Chondrocyte (in vitro differentiated cells): ENCODE data around the gene MLN. TPM values are rescaled to one million over a fixed set of nuclear protein-coding genes. Genes with fewer than 3 reads are reported as not detected.
A peak's percentile ranks its signal among the peaks of the same experiment; 100 is the strongest.

Experiments
- DNase-seq: peaks from one replicate; pipeline ENCODE4 v3.0.0; 2021; ENCODE audit warnings: mixed read lengths, low spot score
- H3K27ac Mint-ChIP-seq: one replicate; pipeline ENCODE4 v1.8.0; 2021; ENCODE audit warnings: mild to moderate bottlenecking, moderate library complexity, mixed read lengths; ENCODE audit not compliant: unreplicated experiment
- H3K27me3 Mint-ChIP-seq: 2 replicates; pipeline ENCODE4 v1.8.0; 2021; ENCODE audit warnings: low read depth, mixed read lengths
- H3K36me3 Mint-ChIP-seq: 2 replicates; pipeline ENCODE4 v1.8.0; 2021; ENCODE audit warnings: low read depth, mixed read lengths
- H3K4me1 Mint-ChIP-seq: 2 replicates; pipeline ENCODE4 v1.8.0; 2021; ENCODE audit warnings: low read depth, mild to moderate bottlenecking, mixed read lengths
- H3K4me3 Mint-ChIP-seq: one replicate; pipeline ENCODE4 v1.8.0; 2021; ENCODE audit warnings: mild to moderate bottlenecking, moderate library complexity, mixed read lengths; ENCODE audit not compliant: unreplicated experiment
- H3K9me3 Mint-ChIP-seq: 2 replicates; pipeline ENCODE4 v1.8.0; 2021; ENCODE audit warnings: low read depth, mixed read lengths
- CTCF ChIP-seq: fragments of 200-600 bp; sonication (generic); IDR thresholded peaks from 2 replicates; pipeline ENCODE4 v1.5.0; 2021; ENCODE audit warnings: antibody characterized with exemption, mild to moderate bottlenecking, moderate library complexity
- total RNA-seq: library from RNA; stranded (reverse); gene quantifications from 3 replicates; pipeline ENCODE4 v1.2.1, GENCODE V29; 2021

MLN gene
- total RNA-seq, 1 donor from 2014 or later: not detected

- Mint-ChIP-seq H3K9me3 (no peaks in the 10 kb centered on the region), H3K4me3 (no peak overlapping the region), H3K4me1 (peaks cover 13% of the 10 kb centered on the region), H3K27ac (no peak overlapping the region), H3K36me3 (no peaks in the 10 kb centered on the region), H3K27me3 (peaks cover 21% of the 10 kb centered on the region)
- peak; percentile 42 for DNase-seq
- TF ChIP-seq CTCF: no peak
These were observed 20.0 kb upstream of the MLN start for GRCh38 chr6:33823806-33824205.

DNA sequence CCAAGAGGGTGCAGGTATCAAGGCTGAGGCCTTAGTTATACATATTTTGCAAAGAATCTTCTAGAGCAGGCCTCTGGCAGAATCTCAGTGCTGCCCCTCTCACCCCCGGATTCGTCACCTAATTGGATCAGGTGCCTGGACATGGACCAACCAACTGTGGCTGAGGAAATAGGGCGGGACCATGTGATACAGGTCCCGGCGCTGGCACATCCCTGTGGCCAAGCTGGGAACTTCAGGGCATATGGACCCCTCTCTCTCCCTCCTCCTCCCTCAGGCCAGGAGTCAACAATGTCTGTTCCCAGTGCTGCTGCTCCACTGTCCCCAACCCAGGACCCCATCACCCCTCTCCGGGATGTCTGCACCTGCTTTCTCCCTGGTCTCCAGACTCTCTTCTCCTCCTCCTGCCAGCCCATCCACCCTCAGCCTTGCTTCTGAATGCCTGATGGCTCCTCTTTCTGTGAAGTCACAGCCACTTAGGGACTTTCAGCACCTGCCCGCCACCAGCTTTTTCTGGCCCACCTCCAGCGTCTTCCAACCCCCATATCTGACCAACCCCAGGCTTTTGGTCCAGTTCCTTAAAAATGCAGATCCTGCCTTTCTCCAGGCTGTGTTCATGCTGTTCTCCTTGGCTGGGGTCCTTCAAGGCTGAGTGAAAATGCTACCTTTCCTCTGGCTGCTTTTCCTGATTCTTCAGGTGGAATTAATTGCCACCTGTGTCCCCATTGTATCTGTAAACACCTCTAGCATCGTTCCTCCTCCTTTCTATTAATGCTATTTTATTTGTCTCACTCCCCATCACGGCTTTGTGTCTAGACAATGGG is 19.0 kb upstream of the MLN start:
- H3K27me3 Mint-ChIP-seq: peaks cover 20% of the 10 kb centered on the region
- H3K4me1 Mint-ChIP-seq: peaks cover 8% of the 10 kb centered on the region
- H3K36me3 Mint-ChIP-seq: no peaks in the 10 kb centered on the region
- DNase-seq: peak; percentile 53
- TF ChIP-seq CTCF: peak; percentile 45
- no peak overlapping the region for H3K27ac Mint-ChIP-seq
- H3K4me3 Mint-ChIP-seq: no peak overlapping the region
- no peaks in the 10 kb centered on the region for H3K9me3 Mint-ChIP-seq

- Mint-ChIP-seq H3K36me3 (no peaks in the 10 kb centered on the region), H3K27ac (no peak overlapping the region), H3K9me3 (no peaks in the 10 kb centered on the region), H3K27me3 (peaks cover 25% of the 10 kb centered on the region), H3K4me1 (peaks cover 5% of the 10 kb centered on the region), H3K4me3 (no peak overlapping the region)
- no peak for TF ChIP-seq CTCF
- DNase-seq: peak; percentile 37
These were observed 17.1 kb upstream of the MLN start for GRCh38 chr6:33820784-33821520.

GRCh38 chr6:33820243-33820642 is 16.4 kb upstream of the MLN start:
- Mint-ChIP-seq H3K4me3 (no peak overlapping the region), H3K4me1 (peaks cover 5% of the 10 kb centered on the region), H3K9me3 (no peaks in the 10 kb centered on the region), H3K27me3 (peaks cover 25% of the 10 kb centered on the region), H3K27ac (no peak overlapping the region), H3K36me3 (no peaks in the 10 kb centered on the region)
- no peak for TF ChIP-seq CTCF
- peak; percentile 39 for DNase-seq

GRCh38 chr6:33819021-33819420 is 15.2 kb upstream of the MLN start:
- Mint-ChIP-seq H3K27me3 (peaks cover 25% of the 10 kb centered on the region), H3K4me1 (no peaks in the 10 kb centered on the region), H3K36me3 (no peaks in the 10 kb centered on the region), H3K4me3 (no peak overlapping the region), H3K27ac (no peak overlapping the region), H3K9me3 (no peaks in the 10 kb centered on the region)
- no peak for TF ChIP-seq CTCF
- peak; percentile 80 for DNase-seq
